Measurements from ENCODE around the gene FSHR. TPM values are rescaled to one million over a fixed set of nuclear protein-coding genes. Genes with fewer than 3 reads are reported as not detected.

The FSHR gene
- total RNA-seq, 1 experiment from 2014 or later = not detected

GRCh38 chr2:49105506-49105905 is 48.8 kb downstream of the FSHR start:
- no peak overlapping the region for H3K4me3 Mint-ChIP-seq (ENCODE audit: unreplicated experiment)
- no peaks in the 10 kb centered on the region for H3K27me3 Mint-ChIP-seq (ENCODE audit: insufficient read depth, unreplicated experiment)

GRCh38 chr2:49102146-49102545 is 52.2 kb downstream of the FSHR start:
- intact Hi-C loops (cut with micrococcal nuclease) = no loop called here
- H3K27me3 Mint-ChIP-seq (ENCODE audit: insufficient read depth, unreplicated experiment) = no peaks in the 10 kb centered on the region
- POLR2A ChIA-PET = interaction anchor here (0.6 kb wide), 1 partner anchor 25 kb away, joined by 3 read pairs; no protein-coding TSS in a partner anchor
- H3K4me3 Mint-ChIP-seq (ENCODE audit: unreplicated experiment) = no peak overlapping the region
- no peaks in the 10 kb centered on the region for H3K36me3 Mint-ChIP-seq (ENCODE audit: insufficient read depth, unreplicated experiment)
- no peaks in the 10 kb centered on the region for H3K4me1 Mint-ChIP-seq (ENCODE audit: insufficient read depth, unreplicated experiment)
- no peak overlapping the region for H3K27ac Mint-ChIP-seq (ENCODE audit: low read depth, unreplicated experiment)
- DNase-seq (ENCODE audit: unreplicated experiment) = no peak
- BruUV-seq (replicated peaks) = no TSS peak
- H3K9me3 Mint-ChIP-seq (ENCODE audit: unreplicated experiment) = peaks cover 37% of the 10 kb centered on the region
- CTCF ChIA-PET = no interaction called here
- TF ChIP-seq CTCF (IDR thresholded peaks at IDR 0.05; ENCODE audit: unreplicated experiment) = no peak

More at GRCh38 chr2:49105506-49105905, 48.8 kb downstream of the FSHR start:
- ChIA-PET CTCF (interaction anchor here (1.2 kb wide), 1 partner anchor 160 kb away, joined by 3 read pairs; no protein-coding TSS in a partner anchor), POLR2A (no interaction called here)
- Mint-ChIP-seq H3K4me1 (ENCODE audit: insufficient read depth, unreplicated experiment) (no peaks in the 10 kb centered on the region), H3K9me3 (ENCODE audit: unreplicated experiment) (peaks cover 41% of the 10 kb centered on the region), H3K36me3 (ENCODE audit: insufficient read depth, unreplicated experiment) (no peaks in the 10 kb centered on the region), H3K27ac (ENCODE audit: low read depth, unreplicated experiment) (no peak overlapping the region)
- intact Hi-C loops (cut with micrococcal nuclease) = no loop called here
- DNase-seq (ENCODE audit: unreplicated experiment) = no peak
- TF ChIP-seq CTCF (IDR thresholded peaks at IDR 0.05; ENCODE audit: unreplicated experiment) = no peak
- no TSS peak for BruUV-seq (replicated peaks)

GRCh38 chr2:49080681-49081080 is 73.6 kb downstream of the FSHR start:
- ChIA-PET POLR2A (no interaction called here), CTCF (interaction anchor here (0.6 kb wide), 1 partner anchor 33 kb away, joined by 3 read pairs; no protein-coding TSS in a partner anchor)
- H3K4me3 Mint-ChIP-seq (ENCODE audit: unreplicated experiment) = no peak overlapping the region
- H3K4me1 Mint-ChIP-seq (ENCODE audit: insufficient read depth, unreplicated experiment) = no peaks in the 10 kb centered on the region
- no peak for TF ChIP-seq CTCF (IDR thresholded peaks at IDR 0.05; ENCODE audit: unreplicated experiment)
- no peak overlapping the region for H3K27ac Mint-ChIP-seq (ENCODE audit: low read depth, unreplicated experiment)
- H3K36me3 Mint-ChIP-seq (ENCODE audit: insufficient read depth, unreplicated experiment) = no peaks in the 10 kb centered on the region
- intact Hi-C loops (cut with micrococcal nuclease) = no loop called here
- no TSS peak for BruUV-seq (replicated peaks)
- DNase-seq (ENCODE audit: unreplicated experiment) = no peak
- no peaks in the 10 kb centered on the region for H3K27me3 Mint-ChIP-seq (ENCODE audit: insufficient read depth, unreplicated experiment)
- peaks cover 7% of the 10 kb centered on the region for H3K9me3 Mint-ChIP-seq (ENCODE audit: unreplicated experiment)

- no peak for TF ChIP-seq CTCF (IDR thresholded peaks at IDR 0.05; ENCODE audit: unreplicated experiment)
- BruUV-seq (replicated peaks) = no TSS peak
- Mint-ChIP-seq H3K27ac (ENCODE audit: low read depth, unreplicated experiment) (no peak overlapping the region), H3K36me3 (ENCODE audit: insufficient read depth, unreplicated experiment) (no peaks in the 10 kb centered on the region), H3K4me3 (ENCODE audit: unreplicated experiment) (no peak overlapping the region), H3K27me3 (ENCODE audit: insufficient read depth, unreplicated experiment) (no peaks in the 10 kb centered on the region), H3K4me1 (ENCODE audit: insufficient read depth, unreplicated experiment) (no peaks in the 10 kb centered on the region), H3K9me3 (ENCODE audit: unreplicated experiment) (peaks cover 19% of the 10 kb centered on the region)
- ChIA-PET CTCF (no interaction called here), POLR2A (no interaction called here)
- intact Hi-C loops (cut with micrococcal nuclease) = no loop called here
- DNase-seq (ENCODE audit: unreplicated experiment) = no peak
These were observed 83.6 kb downstream of the FSHR start for GRCh38 chr2:49070716-49071115.

Measured in MCF 10A (cell line).